HG03558 (cell line): Measurements from ENCODE around the gene OXSR1.
"Not testable (repeated sequence)": the region's sequence is repeated elsewhere in the genome, so short reads cannot be mapped to it uniquely, and the experiment has no call there.

Experiments
- ATAC-seq: cut with Tn5 transposase; IDR thresholded peaks from one replicate; pipeline ENCODE4 v1.9.1; 2021; ENCODE audit warnings: moderate number of reproducible peaks; ENCODE audit not compliant: unreplicated experiment; ENCODE audit errors: extremely low read depth

Gene OXSR1

DNA sequence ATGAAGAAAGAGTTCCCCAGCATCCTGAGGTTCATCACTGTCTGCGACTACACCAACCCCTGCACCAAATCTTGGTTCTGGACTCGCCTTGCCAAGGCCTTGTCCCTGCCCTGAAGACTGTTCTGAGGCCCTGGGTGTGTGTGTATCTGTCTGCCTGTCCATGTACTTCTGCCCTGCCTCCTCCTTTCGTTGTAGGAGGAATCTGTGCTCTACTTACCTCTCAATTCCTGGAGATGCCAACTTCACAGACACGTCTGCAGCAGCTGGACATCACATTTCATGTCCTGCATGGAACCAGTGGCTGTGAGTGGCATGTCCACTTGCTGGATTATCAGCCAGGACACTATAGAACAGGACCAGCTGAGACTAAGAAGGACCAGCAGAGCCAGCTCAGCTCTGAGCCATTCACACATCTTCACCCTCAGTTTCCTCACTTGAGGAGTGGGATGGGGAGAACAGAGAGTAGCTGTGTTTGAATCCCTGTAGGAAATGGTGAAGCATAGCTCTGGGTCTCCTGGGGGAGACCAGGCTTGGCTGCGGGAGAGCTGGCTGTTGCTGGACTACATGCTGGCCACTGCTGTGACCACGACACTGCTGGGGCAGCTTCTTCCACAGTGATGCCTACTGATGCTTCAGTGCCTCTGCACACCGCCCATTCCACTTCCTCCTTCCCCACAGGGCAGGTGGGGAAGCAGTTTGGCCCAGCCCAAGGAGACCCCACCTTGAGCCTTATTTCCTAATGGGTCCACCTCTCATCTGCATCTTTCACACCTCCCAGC is 24.0 kb upstream of the OXSR1 start:
- ATAC-seq: no peak

DNA sequence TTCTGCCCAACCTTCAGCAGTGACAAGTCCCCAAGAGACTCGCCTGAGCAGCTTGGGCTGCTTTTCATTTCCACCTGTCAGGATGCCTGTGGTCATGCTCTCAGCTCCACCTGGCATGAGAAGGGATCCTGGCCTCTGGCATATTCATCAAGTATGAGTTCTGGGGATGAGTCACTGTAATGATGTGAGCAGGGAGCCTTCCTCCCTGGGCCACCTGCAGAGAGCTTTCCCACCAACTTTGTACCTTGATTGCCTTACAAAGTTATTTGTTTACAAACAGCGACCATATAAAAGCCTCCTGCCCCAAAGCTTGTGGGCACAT is 23.4 kb upstream of the OXSR1 start:
- no peak for ATAC-seq

DNA sequence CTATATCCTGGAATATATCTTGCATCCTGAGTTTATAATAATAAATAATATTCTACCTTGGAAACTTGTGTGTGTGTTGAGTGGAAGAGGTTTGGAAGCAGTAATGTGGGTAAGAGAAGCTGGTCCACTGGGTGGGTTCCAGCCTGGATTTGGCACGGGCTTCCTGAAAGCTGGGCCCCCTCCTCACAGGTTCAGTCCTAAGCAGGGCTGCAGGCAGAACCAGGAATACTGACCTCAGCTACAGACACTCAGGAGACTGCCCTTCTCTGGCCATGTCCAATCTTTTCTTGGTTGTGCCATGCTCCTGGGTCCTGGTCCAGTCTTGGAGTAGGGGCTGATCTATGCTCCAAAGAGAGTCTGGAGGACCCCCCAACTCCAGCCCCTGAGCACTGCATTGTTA is 22.4 kb upstream of the OXSR1 start:
- no peak for ATAC-seq

DNA sequence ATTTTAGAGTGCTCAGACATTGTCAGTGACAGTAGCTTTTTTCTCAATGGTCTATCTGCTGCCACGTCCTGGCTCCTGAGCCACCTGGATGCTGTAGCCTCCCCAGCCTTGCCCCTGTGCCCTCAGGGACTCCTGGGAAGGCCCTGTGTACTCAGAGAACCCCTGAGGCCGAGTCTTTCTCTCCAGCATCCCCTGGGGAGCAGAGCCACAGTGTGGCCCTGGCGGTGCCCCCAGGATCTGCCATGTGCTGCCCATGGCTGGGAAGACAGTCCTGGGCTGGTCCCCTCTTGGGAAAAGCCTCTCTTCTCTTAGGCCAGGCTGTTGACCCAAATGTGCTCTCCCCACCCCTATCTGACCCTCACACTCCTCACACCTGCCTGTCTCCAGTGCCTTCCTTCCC is 21.8 kb upstream of the OXSR1 start:
- no peak for ATAC-seq

DNA sequence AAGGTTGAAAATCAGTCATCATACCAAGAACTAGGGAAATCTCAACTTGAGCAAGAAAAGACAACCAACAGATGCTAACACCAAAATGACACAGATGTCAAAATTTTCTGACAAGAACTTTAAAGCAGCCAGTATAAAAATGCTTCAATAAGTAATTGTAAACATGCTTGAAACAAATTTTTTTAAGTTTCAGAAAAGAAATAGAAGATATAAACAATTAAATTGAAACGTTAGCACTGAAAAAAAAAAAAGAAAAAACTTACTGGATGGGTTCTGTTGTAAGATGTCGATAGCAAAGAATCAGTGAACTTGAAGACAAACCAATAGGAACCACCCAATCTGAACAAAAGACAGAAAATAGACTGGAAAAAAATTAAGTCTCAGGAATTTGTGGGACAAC is 18.8 kb upstream of the OXSR1 start:
- no peak for ATAC-seq

DNA sequence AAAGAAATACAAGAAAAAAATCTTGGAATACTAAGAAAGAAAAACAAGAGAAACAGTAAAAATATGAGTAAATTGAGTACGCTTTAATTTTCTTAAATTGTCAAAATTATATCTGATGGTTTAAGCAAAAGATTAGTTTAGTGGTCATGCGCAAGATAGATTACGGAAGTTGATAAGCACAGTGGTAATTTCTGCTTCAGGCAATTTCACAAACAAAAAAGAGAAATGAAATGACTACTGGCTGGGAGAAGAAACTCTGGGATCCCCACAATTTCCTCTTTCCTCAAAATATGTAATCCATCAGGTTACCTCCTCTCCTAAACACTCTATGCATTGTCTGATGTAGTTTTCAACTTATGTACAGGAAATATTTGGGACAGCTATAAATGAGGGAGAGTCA is 17.9 kb upstream of the OXSR1 start:
- ATAC-seq: no peak

DNA sequence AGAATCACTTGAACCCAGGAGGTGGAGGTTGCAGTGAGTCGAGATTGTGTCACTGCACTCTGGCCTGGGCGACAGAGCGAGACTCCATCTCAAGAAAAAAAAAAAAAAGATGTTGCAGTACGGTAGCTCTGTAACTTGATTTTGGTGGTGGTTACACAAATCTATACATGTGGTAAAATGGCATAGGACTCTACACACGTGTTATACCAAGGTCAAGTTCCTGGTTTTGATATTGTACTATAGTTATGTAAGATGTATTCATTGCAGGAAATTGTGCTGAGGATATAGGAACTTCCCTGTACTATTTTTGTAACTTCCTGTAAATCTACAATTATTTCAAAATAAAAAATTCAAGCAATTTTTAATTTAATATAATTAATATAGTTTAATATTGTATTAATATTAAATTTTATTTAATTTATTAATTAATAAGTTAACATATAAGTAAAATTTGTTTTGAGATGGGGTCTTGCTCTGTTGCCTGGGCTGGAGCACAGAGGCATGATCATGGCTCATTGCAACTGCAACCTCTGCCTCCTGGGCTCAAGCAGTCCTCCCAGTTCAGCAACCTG is 16.9 kb upstream of the OXSR1 start:
- ATAC-seq: no peak

DNA sequence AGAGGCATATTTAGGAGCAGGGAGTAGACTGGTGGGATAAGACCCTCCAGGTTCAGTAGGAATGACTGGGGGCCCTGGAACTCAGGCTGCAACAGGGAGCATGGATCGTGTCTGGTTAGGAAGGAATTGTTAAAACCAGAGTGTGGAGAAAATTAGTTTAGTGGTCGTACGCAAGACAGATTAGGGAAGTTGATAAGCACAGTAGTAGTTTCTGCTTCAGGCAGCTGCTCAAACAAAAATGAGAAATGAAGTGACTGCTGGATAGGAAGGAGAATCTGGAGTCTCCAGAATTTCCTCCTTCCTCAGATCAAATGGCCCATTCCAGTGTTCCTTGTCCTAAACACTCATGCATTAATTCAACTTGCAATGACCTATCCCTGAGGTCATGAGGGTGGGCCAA is 15.6 kb upstream of the OXSR1 start:
- no peak for ATAC-seq

DNA sequence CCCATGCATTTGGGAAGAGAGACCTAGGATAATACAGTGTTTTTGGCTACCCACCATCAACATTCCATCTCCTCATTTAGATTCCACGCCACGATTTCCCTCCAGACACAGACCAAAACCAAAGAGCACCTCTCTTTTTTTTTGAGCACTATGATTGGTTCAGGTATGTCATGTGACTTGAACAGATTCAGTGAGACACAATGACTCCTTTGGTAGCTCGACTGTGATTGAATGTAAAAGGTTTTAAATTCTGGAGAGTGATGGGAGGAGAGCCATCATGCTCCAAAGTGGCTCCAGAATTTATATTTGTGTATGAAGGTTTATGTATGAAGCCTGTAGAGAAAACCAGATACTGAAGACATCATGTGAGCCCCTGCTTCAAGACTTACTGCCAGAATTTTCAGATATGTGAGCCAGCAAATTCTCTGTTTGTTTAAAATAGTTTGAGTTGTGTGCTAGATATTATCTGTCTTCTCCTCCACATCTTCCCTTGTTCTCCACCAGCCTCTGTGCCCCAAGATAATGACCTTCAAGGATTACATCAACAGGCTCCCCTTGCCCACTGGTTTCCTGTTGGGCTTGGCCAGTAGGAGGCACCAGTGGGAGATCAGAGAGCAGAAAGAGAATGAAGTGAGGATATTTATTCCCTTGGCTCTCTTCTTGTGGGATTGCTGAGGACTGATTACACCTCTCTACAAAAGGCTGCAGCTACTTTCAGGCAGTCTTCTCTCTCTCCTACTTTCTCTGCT is 14.4 kb upstream of the OXSR1 start:
- no peak for ATAC-seq

DNA sequence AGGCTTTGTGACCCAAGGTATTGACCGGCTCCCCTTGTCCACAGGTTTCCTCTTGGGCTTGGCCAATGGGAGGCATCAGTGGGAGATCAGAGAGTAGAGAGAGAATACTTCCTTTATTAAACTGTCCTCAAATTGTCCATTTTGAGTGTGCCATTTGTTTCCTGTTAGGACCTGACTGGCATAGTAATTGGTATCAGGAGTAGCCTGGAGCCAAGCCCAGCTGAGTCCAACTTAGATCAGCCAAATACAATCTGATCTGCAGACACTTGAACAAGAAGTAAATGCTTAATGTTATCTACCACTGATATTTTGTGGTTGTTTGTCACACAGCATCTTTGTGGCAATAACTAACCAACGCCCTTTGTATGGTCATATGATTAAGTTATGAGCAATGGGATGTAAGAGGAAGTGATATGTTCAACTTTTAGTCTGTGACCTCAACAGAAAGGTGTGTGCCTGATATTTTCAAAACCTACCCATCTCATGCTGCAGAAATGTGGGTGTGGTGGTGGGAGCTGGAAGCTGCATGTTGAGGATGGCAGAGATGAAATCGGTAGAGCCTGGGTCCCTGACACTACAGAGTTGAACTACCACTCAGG is 13.6 kb upstream of the OXSR1 start:
- ATAC-seq: no peak

DNA sequence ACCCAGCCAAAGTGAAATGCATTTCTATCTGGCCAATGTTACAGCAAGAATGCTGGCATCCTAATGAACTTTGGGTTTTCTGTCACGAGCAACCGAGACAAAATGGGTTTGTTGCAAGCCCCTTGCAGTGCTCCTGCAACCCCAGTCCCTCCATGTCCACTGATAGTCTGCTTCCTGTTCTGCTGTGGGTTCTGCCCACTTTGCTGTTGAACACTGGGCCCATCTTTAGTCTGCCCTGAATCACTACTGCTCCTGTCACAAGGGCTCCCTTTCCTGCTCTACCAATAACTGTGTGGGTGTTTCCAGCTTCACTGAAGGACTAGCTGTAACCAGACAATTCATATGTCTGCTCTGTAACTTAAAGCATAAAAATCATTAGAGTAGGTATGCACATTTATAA is 12.7 kb upstream of the OXSR1 start:
- no peak for ATAC-seq

DNA sequence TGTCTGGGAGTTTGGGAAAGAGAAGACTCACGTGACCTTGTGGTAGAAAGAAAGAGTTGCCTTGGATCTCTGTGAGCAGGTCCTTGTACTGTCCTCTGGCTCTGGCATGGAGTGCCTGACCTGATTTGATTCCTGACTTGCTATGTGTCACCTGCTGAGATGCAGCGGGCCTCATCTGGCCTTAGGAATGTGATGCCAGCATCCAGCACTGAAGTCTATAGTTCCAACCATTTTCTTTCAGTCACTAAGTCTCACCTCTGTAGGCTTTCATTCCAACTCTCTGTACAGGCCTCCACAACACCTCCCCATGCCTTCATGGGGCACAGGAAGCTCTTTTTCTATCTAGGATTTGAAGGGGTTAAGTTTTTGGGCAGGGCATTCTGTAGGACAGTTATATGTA is 12.1 kb upstream of the OXSR1 start:
- ATAC-seq: no peak

DNA sequence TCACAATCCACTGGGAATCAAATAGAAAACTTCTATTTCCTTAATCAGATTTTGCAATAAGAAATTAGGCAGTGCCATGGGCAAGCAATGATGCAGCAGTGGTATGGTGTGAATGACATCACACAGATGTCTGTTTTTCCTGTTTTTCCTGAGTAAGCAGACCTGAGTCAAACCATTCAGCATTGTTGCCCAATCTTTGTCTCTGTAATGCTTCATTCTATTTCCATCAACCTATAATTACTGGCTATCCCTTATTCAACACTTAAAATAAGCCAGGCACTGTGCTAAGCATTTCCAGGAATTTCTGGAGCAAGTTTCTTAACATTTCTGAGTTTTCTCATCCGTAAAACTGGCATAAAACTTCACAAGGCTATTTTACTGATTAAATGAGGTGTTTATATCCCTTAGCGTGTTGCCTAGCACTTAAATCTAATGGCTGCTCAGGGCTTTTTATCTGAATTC is 11.3 kb upstream of the OXSR1 start:
- no peak for ATAC-seq

DNA sequence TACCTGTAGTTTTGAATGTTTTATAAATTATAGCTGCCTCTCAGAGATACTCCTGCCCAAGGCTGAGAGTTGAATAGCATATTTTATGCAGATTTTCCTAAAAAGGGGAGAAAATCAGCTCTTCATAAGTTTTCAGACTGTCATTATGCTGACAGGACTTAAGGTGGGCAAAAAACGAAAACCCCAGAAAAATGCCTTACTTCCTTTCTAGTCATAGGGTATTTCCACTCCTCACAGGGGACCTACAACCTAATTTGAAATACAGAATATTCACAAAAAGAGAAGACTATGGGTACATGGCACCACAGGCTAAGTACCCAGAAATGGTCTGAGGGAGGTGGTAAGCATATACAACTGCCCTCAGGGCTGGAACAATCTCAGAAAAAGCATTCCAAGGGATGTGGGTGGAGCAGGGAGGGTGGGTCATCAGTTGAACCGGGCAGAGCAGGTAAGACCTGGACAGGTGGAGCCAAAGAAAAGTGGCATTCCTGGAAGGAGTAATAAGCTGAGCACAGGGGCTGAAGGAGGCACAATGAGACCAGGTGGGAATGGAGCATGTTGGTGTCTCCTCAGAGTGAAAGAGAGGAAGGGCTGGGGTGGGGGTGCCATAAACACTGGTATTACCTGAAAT is 10.6 kb upstream of the OXSR1 start:
- ATAC-seq: no peak

DNA sequence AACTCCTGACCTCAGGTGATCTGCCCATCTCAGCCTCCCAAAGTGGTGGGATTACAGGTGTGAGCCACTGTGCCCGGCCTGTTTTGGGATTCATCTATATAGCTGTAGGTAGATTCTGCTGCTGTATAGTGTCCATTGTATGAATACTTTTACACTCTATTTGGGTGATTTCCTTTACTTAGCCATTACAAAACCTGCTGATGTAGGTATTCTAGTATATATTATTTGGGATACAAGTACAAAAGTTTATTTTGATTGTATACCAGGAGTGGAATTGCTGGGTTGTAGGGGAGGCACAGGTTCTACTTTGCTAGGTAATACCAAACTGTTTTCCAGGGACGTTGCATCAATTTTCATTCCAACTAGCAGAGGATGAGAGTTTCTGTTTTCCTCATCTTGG is 9.5 kb upstream of the OXSR1 start:
- ATAC-seq: no peak

DNA sequence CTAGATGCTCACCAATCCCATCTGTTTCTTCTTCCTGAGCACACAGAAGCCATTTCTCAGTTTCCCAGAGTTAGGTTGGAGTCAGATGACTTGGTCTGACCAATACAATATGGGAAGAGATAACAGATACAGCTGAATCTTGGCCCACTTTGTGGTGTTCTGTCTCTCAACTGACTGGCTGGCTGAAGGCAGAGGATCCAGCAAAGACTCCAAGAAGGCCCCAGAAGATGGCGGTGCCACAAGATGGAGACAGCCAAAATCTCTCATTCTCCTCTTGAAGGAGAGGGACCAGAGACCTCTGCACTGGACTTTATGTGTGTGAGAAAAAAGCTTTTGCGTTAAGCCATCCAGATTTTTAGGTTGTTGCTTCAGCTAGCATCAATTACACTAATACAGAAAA is 8.2 kb upstream of the OXSR1 start:
- ATAC-seq: no peak

DNA sequence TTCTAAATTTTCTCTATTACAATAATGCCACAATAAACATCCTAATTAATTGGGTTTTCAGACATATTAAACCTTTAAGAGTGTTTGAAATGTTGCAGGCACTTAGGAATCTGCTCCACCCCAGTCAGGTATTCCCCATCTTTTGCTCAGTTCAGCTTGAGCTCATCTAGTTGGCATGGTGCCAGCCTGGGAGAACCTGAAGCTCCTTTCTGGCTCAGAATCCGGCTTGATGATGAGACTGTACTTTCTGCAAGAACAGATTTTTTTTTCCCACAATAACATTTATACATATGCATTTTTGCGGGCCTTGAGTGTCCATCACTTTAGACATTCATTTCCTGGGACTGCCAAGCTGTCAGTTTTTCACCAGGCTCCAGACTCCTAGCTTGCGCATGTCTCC is 7.7 kb upstream of the OXSR1 start:
- ATAC-seq: no peak

DNA sequence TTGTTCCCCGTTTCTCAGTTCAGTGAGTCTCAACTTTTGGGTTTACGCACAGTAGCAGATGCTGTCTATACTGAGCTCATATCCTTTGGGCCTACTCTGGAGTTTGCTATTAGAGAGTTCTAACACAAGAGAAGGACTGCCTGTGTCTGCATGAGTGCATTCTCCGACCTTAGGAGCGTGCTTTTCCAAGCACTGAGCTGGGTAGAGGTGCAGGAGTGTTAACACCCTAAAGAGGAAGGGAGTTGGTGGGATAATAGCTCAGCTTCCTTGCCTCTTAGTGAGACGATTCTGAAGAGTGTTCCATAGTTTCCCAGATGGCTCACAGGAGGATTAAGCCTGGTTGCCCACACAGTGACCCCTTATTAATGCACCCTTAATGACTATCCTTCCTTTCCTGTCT is 6.9 kb upstream of the OXSR1 start:
- ATAC-seq: no peak

DNA sequence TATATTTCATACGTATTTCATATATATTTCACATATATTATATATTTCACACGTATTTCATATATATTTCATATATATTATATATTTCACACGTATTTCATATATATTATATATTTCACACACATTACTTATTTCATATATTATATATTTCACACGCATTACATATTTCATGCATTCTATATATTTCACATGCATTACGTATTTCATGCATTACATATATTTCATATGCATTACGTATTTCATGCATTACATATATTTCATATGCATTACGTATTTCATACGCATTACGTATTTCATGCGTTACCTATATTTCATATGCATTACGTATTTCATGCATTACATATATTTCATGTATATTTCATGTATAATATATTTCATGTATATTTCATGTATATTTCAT is 4.6 kb upstream of the OXSR1 start:
- not testable (repeated sequence) for ATAC-seq

DNA sequence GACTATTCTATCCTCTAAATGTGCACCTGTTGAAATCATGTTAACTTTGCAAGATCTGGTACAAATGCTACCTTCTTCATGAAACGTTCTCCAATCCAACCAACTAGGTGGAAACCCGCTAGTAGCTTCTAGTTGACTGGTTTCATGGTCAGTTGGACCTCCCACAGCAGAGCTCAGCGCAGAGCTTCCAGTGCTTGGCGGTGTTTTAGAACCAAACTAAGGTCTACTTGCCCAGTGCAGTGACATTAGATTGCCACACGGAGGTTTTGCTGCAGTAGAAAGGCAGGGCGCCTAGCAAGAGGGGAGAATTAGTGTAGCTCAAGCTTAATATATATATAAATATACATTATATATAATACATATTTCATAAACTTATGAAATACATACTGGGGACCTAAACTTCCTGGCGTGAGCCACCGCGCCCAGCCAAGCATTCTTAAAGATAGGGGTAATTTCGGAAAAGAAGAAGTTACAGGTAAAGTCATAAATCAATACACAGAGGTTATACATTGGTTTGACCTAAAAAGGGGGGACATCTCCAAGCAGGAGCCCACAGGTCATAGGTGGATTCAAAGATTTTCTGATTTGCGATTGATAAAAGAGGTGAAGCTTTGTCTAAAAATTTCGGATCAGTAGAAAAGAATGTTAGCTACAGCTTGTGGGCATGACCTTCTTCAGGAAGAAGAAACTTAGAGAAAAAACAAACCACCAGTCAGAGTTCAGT is 2.1 kb upstream of the OXSR1 start:
- no peak for ATAC-seq
